PC-3 (cell line): ENCODE measurements around the gene DNAH14. TPM values are rescaled to one million over a fixed set of nuclear protein-coding genes. Genes with fewer than 3 reads are reported as not detected.
"Not testable (repeated sequence)": the region's sequence is repeated elsewhere in the genome, so short reads cannot be mapped to it uniquely, and the experiment has no call there.

Experiments used
- ATAC-seq: fragments of 200-7000 bp; cut with Tn5 transposase; 2 replicates; pipeline ENCODE4 v1.9.1; 2020; ENCODE audit warnings: mild to moderate bottlenecking, moderate library complexity
- BruUV-seq: library from RNA; stranded (reverse); fragments of 400-500 nt; replicated peaks from 2 replicates; lab custom pipeline; 2021; lab: Mats Ljungman, UMichigan
- CTCF ChIA-PET: fragments of 300-600 bp; sonication (Branson Sonifier 250); formaldehyde crosslinking; loops from one replicate; lab custom pipeline; 2022; ENCODE audit warnings: antibody characterized with exemption; lab: Charles Lee
- POLR2A ChIA-PET: fragments of 300-600 bp; sonication (Branson Sonifier 250); formaldehyde crosslinking; loops from one replicate; lab custom pipeline; 2022; ENCODE audit warnings: antibody characterized with exemption; ENCODE audit not compliant: unreplicated experiment; lab: Charles Lee
- DNase-seq: peaks from one replicate; pipeline ENCODE4 v3.0.0-alpha.2; 2015
- H2AFZ ChIP-seq: fragments of 300-600 bp; sonication (generic); 2 replicates; pipeline ENCODE4 v1.6.0; 2016; ENCODE audit warnings: antibody characterized with exemption, low read length
- H3F3A ChIP-seq: fragments of 300-600 bp; sonication (generic); one replicate; pipeline ENCODE4 v1.6.0; 2017; ENCODE audit warnings: antibody characterized with exemption, low read length, control low read depth, mild to moderate bottlenecking; ENCODE audit not compliant: unreplicated experiment
- H3K27ac ChIP-seq: fragments of 300-600 bp; sonication (generic); 2 replicates; pipeline ENCODE4 v1.5.1; 2016; ENCODE audit warnings: mild to moderate bottlenecking, low read length
- H3K27me3 ChIP-seq: fragments of 300-600 bp; sonication (generic); 2 replicates; pipeline ENCODE4 v1.6.1; 2016; ENCODE audit warnings: low read length, mixed read lengths
- H3K36me3 ChIP-seq: fragments of 300-600 bp; sonication (generic); 2 replicates; pipeline ENCODE4 v1.6.1; 2016; ENCODE audit warnings: low read depth, mixed run types, low read length, mixed read lengths
- H3K4me1 ChIP-seq: fragments of 300-600 bp; sonication (generic); 2 replicates; pipeline ENCODE4 v1.5.1; 2016; ENCODE audit warnings: low read length; ENCODE audit not compliant: insufficient read depth
- H3K4me2 ChIP-seq: fragments of 300-600 bp; sonication (generic); 2 replicates; pipeline ENCODE4 v1.6.0; 2016; ENCODE audit warnings: low read length
- H3K4me3 ChIP-seq: fragments of 300-600 bp; sonication (generic); 2 replicates; pipeline ENCODE4 v1.5.1; 2016; ENCODE audit warnings: mild to moderate bottlenecking, low read length, mixed read lengths
- H3K79me2 ChIP-seq: fragments of 300-600 bp; sonication (generic); 2 replicates; pipeline ENCODE4 v1.6.1; 2017; ENCODE audit warnings: low read length, mixed read lengths
- H3K9ac ChIP-seq: fragments of 300-600 bp; sonication (generic); 2 replicates; pipeline ENCODE4 v1.6.0; 2016; ENCODE audit warnings: mild to moderate bottlenecking, low read length
- H3K9me2 ChIP-seq: fragments of 300-600 bp; sonication (generic); replicated peaks from 2 replicates; pipeline ENCODE4 v1.6.1; 2016; ENCODE audit warnings: mixed run types, low read length, mixed read lengths
- H3K9me3 ChIP-seq: fragments of 300-600 bp; sonication (generic); 2 replicates; pipeline ENCODE4 v1.6.1; 2016; ENCODE audit warnings: low read length, mixed read lengths
- H4K20me1 ChIP-seq: fragments of 300-600 bp; sonication (generic); 2 replicates; pipeline ENCODE4 v1.6.1; 2016; ENCODE audit warnings: low read length, mixed read lengths
- EZH2 ChIP-seq: fragments of 300-600 bp; sonication (generic); IDR thresholded peaks from one replicate; pipeline ENCODE4 v1.6.1; 2017; ENCODE audit warnings: antibody characterized with exemption, mild to moderate bottlenecking, low read length; ENCODE audit not compliant: unreplicated experiment
- EZH2phosphoT487 ChIP-seq: fragments of 300-600 bp; sonication (generic); IDR thresholded peaks from 2 replicates; pipeline ENCODE4 v1.6.1; 2018; ENCODE audit warnings: mild to moderate bottlenecking, antibody characterized with exemption, low read length, borderline replicate concordance
- intact Hi-C: fragments of 100-400 bp; cut with micrococcal nuclease; formaldehyde crosslinking; loops from 2 replicates; pipeline ENCODE4 v1.9.0; 2023
- total RNA-seq: library from RNA; depleted of rRNA; stranded (reverse); fragments of >200 nt; gene quantifications from 2 replicates; pipeline ENCODE4 v1.2.3, GENCODE V29; 2014
- TF ChIP-seq, protein P1 (sequence below): fragments of 300-600 bp; sonication (generic); conservative IDR thresholded peaks from 2 replicates; pipeline ENCODE4 v1.5.1; 2017; ENCODE audit warnings: antibody characterized with exemption, low read depth, mild to moderate bottlenecking, low read length

DNAH14 gene
- total RNA-seq, 1 experiment from 2014 or later: 42.8 TPM

- Histone ChIP-seq H3K4me2 (no peak overlapping the region), H3K9me3 (no peaks in the 10 kb centered on the region), H3K27ac (no peak overlapping the region), H3F3A (no peaks in the 10 kb centered on the region), H3K9me2 (no peaks in the 10 kb centered on the region), H3K79me2 (no peaks in the 10 kb centered on the region), H3K27me3 (no peaks in the 10 kb centered on the region), H3K4me1 (no peaks in the 10 kb centered on the region), H2AFZ (no peak overlapping the region), H4K20me1 (no peaks in the 10 kb centered on the region), H3K9ac (no peak overlapping the region), H3K4me3 (no peak overlapping the region), H3K36me3 (no peaks in the 10 kb centered on the region)
- no peak for DNase-seq
- CTCF ChIA-PET: no interaction called here
- ATAC-seq: no peak
- TF ChIP-seq, protein P1, sequence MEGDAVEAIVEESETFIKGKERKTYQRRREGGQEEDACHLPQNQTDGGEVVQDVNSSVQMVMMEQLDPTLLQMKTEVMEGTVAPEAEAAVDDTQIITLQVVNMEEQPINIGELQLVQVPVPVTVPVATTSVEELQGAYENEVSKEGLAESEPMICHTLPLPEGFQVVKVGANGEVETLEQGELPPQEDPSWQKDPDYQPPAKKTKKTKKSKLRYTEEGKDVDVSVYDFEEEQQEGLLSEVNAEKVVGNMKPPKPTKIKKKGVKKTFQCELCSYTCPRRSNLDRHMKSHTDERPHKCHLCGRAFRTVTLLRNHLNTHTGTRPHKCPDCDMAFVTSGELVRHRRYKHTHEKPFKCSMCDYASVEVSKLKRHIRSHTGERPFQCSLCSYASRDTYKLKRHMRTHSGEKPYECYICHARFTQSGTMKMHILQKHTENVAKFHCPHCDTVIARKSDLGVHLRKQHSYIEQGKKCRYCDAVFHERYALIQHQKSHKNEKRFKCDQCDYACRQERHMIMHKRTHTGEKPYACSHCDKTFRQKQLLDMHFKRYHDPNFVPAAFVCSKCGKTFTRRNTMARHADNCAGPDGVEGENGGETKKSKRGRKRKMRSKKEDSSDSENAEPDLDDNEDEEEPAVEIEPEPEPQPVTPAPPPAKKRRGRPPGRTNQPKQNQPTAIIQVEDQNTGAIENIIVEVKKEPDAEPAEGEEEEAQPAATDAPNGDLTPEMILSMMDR: no peak
- TF ChIP-seq EZH2 (no peak), EZH2phosphoT487 (no peak)
- POLR2A ChIA-PET: no interaction called here
- intact Hi-C loops: no loop called here
- no TSS peak for BruUV-seq
Observed at GRCh38 chr1:225158291-225158690, 228.8 kb downstream of the DNAH14 start.

- H3K9me3 ChIP-seq: no peaks in the 10 kb centered on the region
- BruUV-seq: no TSS peak
- no peak overlapping the region for H3K4me2 ChIP-seq
- DNase-seq (no peak), ATAC-seq (no peak)
- no peaks in the 10 kb centered on the region for H3K9me2 ChIP-seq
- H4K20me1 ChIP-seq: no peaks in the 10 kb centered on the region
- no peak overlapping the region for H2AFZ ChIP-seq
- CTCF ChIA-PET: no interaction called here
- H3K4me3 ChIP-seq: no peak overlapping the region
- TF ChIP-seq EZH2phosphoT487 (no peak), EZH2 (no peak)
- TF ChIP-seq, protein P1: no peak
- POLR2A ChIA-PET: no interaction called here
- intact Hi-C loops: no loop called here
- no peaks in the 10 kb centered on the region for H3K27me3 ChIP-seq
- H3F3A ChIP-seq: no peaks in the 10 kb centered on the region
- H3K9ac ChIP-seq: no peak overlapping the region
- H3K4me1 ChIP-seq: no peaks in the 10 kb centered on the region
- H3K79me2 ChIP-seq: no peaks in the 10 kb centered on the region
- H3K36me3 ChIP-seq: no peaks in the 10 kb centered on the region
- no peak overlapping the region for H3K27ac ChIP-seq
Observed at GRCh38 chr1:225159793-225160192, 230.3 kb downstream of the DNAH14 start.

DNA sequence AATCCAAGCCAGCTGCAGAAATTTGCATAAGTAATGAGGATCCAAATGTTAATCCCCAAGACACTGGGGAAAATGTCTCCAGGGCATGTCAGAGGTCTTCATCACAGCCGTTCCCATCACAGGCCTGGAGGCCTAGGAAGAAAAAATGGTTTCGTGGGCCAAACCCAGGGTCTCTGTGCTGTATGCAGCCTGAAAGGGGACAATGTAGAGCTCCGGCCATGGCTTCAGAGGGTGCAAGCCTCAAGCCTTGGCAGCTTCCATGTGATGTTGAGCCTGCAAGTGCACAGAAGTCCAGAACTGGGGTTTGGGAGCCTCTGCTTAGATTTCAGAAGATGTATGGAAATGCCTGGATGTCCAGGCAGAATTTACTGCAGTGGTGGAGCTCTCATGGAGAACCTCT lies 247.9 kb downstream of the DNAH14 start:
- H3K4me3 ChIP-seq, H3K4me1 ChIP-seq, CTCF ChIA-PET, H3K79me2 ChIP-seq, H3K9me2 ChIP-seq, H3F3A ChIP-seq, H3K36me3 ChIP-seq, BruUV-seq, intact Hi-C loops, H3K27me3 ChIP-seq, ATAC-seq, POLR2A ChIA-PET, H3K9ac ChIP-seq, H2AFZ ChIP-seq, H4K20me1 ChIP-seq, DNase-seq, H3K4me2 ChIP-seq, H3K27ac ChIP-seq: not testable (repeated sequence)
- peaks cover 15% of the 10 kb centered on the region; the same call in 1 of the 2 replicates for H3K9me3 ChIP-seq
